ENCODE data around the gene DBH.

DNA sequence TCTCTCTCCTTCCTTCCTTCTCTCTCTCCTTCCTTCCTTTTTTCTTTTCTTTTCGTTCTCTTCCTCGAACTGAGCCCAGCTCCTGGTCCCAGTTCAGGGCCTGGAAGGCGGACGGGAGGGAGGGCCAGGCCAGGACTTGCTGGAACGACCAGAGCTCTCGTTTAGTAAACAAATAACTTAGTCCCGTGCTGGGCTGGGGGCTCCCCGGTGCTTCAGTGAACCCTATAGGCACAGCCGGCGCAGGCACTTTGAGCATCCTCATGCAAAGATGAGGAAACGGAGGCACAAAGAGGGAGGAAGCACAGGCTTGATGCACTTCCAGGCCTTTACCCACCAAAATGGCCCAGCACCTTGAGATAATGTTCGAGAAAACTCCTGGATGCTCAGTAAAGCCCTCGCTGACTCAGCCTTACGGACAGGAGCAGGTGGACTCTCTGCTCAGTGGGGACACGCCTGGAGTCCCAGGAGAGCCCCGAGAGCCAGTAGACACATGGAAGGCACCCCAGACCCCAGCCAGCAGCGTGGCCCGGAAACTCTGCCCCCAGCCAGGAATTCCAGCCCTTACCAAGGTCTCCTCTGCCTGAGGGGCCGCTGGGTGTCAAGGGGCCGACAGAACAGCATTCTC lies 45.8 kb upstream of the DBH start:
- TF ChIP-seq, protein P1, sequence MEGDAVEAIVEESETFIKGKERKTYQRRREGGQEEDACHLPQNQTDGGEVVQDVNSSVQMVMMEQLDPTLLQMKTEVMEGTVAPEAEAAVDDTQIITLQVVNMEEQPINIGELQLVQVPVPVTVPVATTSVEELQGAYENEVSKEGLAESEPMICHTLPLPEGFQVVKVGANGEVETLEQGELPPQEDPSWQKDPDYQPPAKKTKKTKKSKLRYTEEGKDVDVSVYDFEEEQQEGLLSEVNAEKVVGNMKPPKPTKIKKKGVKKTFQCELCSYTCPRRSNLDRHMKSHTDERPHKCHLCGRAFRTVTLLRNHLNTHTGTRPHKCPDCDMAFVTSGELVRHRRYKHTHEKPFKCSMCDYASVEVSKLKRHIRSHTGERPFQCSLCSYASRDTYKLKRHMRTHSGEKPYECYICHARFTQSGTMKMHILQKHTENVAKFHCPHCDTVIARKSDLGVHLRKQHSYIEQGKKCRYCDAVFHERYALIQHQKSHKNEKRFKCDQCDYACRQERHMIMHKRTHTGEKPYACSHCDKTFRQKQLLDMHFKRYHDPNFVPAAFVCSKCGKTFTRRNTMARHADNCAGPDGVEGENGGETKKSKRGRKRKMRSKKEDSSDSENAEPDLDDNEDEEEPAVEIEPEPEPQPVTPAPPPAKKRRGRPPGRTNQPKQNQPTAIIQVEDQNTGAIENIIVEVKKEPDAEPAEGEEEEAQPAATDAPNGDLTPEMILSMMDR (IDR thresholded peaks at IDR 0.05), result no peak
- TF ChIP-seq POLR2A (IDR thresholded peaks at IDR 0.05), result no peak

Data from esophagus squamous epithelium (tissue), 4 donors.